ENCODE results near the gene BACE2.
"Not testable (repeated sequence)": the region's sequence is repeated elsewhere in the genome, so short reads cannot be mapped to it uniquely, and the experiment has no call there.

The BACE2 gene

GRCh38 chr21:41186755-41187536 lies 19.0 kb downstream of the BACE2 start:
- DNase-seq = peak; percentile 11

DNA sequence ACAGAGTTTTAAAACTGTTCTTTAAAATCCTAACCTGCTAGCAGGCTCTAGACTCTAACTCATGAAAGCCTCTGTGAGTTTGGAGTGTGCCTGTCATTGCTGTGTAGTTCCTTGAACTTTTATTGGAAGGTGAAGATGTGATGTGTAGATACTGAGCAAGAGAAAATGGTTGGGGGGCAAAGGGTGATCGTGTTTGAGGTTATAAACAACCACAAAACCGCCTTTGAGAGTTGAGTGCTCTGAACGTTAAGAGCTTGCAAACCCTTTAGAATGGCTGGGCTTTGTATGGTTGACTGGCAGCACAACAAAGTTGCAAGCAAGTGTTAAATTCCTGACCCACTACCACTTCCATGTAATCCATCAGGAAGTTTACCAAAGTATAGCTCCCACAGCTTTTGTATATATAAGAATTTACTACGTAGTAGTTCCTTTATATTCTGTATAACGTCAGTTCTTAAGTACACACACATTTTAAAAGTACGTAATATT lies 19.6 kb downstream of the BACE2 start:
- DNase-seq = no peak

DNA sequence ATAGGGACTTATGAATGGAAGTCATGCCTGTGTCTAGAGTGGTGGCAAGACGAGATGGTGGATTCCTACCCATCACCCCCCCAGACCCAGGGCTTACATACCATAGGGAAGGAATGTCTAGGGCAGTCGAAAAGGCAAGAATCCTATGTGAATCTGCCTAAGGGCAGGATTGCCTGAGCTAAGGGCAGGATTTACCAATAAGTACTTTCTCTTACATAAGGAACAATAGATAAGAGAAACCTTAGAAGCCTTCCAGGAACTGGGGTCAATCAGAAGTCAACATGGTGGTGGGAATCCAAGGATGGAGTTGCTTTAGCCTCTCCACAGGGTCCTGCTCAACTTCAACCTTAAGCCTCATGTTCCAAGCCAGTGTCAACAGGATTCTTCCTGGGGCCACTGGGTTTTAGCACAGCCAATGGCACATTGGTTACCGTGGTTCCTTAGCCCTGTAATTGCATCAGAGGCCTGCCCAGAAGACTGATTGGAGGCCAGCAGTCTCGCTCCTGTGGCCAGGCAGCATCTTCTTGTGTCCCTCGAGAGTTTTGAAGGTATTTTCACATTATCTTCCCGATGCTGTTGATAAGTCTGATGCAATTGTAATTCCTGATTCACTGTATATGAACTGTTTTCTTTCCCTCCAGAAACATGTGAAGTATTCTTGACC lies 20.7 kb downstream of the BACE2 start:
- DNase-seq = no peak

GRCh38 chr21:41189150-41189745 lies 21.3 kb downstream of the BACE2 start:
- DNase-seq = no peak

- DNase-seq = not testable (repeated sequence)
These were observed 24.6 kb downstream of the BACE2 start for GRCh38 chr21:41192552-41192951.

GRCh38 chr21:41195311-41195710 lies 27.4 kb downstream of the BACE2 start:
- no peak for DNase-seq

DNA sequence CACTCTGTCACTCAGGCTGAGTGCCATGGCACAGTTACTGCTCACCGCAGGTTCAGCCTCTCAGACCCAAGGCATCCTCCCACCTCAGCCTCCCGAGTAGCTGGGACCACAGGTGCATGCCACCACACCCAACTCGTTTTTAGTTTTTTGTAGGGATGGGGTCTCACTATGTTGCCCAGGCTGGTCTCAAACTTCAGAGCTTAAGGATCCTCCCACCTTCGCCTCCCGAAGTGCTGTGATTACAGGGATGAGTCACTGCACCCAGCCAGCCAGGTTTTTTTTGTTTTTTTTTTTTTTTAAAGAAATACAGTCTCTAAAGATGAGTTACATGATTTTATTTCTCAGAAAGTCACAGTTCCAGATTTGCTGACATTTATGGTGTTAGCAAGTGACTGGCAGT lies 29.0 kb downstream of the BACE2 start:
- DNase-seq = no peak

GRCh38 chr21:41197582-41197981 lies 29.6 kb downstream of the BACE2 start:
- DNase-seq = no peak

GRCh38 chr21:41198647-41199046 lies 30.7 kb downstream of the BACE2 start:
- not testable (repeated sequence) for DNase-seq

DNA sequence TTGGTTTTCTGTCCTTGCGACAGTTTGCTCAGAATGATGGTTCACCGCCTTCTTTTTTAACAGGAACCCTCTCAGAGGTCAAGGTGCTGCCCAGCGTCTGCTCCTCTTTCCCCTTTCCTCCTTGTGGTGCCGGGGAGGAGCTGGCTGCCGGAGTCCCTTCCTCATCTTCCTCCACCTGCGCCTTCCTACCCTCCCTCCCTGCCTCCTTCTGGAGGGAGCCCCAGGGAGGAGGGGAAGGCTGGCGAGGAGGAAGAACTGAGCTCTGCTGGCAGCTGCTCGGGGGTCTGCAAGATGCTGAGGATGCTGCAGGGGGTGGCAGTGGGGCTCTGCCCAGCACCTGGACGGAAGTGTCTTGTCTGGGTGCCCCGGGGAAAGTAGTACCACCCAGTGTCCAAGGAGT lies 31.2 kb downstream of the BACE2 start:
- no peak for DNase-seq

DNA sequence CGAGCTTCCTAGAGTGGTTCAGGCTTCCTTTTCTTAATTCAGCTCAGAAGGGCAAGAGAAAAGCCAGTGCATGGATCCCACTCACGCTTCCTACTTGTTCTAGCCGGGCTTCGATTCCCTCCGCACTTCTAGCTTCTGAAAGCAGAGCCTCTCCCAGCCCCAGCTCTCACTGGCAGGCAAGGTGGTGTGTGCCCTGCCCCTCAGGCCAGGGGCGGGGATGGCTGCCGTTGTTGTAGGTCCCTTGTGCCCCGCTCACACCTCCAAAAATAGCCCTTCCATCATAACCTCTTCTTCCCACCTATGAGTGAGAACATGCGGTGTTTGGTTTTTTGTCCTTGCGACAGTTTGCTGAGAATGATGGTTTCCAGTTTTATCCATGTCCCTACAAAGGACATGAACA lies 31.6 kb downstream of the BACE2 start:
- no peak for DNase-seq

- no peak for DNase-seq
These were observed 33.4 kb downstream of the BACE2 start for GRCh38 chr21:41201385-41201784.

GRCh38 chr21:41204736-41205135 lies 36.8 kb downstream of the BACE2 start:
- DNase-seq = no peak

DNA sequence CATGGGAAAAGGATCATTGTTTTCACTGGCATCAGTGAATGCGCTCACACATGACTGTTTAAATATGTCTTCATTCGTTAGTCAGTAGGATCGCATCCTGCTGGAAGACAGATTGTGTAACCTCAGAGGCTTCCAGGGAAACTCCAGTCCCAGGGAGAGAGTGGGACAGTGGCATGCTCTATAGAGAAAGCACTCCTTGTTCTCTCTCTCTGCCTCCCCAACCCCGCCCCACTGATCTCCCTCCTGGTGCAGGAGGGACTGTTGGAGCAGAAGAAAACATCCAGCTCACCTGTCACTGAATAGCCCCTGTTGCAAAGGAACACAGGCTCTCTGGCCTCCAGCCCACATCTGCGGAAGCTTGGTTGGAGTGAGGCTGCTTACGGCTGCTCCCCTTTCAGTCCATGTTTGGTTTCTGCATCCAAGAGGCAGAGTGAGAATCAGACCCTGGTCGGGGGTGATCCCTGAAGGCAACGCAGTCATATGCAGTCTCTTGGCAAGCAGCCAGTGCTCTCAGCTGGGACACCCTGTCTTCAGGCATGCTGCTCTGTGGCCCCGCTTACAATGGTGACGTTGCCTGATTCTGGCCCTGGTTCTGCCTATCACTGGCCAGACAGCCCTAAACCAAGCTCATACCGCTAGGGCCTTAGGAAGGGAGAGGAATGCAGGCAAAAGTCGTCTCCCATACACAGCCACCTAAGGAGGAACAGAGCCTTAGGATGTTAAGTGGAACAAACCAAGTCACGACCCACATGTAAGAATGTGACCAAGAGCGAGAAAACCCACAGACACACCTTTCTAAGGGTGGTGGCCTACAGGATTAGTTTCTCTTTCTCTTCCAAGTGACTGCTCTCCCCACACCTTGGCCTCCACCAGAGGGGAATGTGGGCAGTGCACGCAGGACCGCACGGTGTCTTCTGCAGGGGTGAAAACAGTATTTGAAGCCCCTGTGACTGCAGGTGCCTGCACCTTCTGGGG lies 39.7 kb downstream of the BACE2 start:
- no peak for DNase-seq

DNA sequence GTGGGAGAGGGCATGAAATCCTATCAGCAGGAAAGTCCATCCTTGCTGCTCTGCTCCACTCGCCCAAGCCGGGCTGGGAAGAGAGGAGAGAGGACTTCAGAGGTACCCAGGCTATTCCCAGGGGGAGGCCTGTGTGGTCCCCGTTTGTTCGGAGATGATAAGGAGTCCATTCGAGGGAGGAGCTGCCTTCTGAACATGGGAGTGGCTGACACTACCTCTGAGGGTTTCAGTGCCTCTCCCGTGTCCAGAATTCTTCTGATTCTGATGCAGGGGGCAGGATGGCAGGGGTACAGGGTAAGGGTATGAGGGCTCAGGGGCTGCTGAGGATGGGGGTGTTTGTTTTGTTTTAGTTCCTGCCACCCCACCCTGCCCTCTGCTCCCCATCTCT lies 40.4 kb downstream of the BACE2 start:
- no peak for DNase-seq

DNA sequence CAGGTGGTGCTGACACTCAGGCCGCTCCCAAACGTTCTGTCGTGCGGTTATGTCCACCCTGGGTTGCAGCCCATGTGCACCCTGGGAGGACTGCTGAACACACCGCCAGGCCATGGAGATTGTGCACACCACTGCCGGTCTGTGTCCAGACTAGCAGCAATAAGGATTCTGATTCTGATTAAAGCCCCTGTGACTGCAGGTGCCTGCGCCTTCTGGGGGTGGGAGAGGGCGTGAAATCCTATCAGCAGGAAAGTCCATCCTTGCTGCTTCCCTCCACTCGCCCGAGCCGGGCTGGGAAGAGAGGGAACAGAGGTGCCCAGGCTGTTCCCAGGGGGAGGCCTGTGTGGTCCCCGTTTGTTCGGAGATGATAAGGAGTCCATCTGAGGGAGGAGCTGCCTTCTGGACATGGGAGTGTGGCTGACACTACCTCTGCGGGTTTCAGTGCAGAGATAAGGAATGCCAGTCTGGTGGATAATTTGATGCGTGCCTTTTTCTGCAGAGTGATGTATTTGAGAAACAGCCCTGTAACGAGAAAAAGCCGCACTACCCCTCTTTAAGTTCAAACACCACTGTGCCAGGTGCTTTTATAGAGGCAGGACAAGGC lies 41.2 kb downstream of the BACE2 start:
- no peak for DNase-seq

GRCh38 chr21:41210426-41211059 lies 42.6 kb downstream of the BACE2 start:
- DNase-seq = no peak

GRCh38 chr21:41211060-41211805 lies 43.3 kb downstream of the BACE2 start:
- no peak for DNase-seq

- DNase-seq = no peak
These were observed 45.1 kb downstream of the BACE2 start for GRCh38 chr21:41213021-41213420.

DNA sequence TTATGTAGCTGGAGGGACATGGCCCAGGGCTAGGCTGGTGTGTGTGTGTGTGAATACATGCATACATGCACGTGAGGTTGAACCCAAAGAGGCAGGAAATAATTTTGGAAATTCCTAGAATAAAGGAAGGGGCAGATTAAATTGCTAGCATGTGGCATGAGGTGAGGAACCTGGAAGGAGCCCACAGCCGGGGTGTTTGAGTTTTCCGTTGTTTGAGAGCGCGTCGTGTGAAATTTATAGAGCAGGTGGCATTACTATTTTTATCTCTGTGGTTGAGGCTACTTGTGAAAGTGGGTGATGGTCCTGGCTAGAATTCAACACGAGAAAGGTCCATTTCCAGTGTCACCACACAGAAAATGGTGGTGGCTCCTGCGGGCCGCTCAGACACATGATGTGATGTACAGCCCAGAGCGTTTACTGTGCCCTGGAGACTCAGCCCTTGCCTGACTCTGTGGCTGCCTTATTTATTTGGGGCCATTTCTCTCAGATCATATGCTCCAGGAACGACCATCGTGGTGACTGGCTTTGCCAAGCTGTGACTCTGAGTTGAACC lies 48.0 kb downstream of the BACE2 start:
- DNase-seq = no peak

GRCh38 chr21:41216486-41216885 lies 48.5 kb downstream of the BACE2 start:
- no peak for DNase-seq
